NK-92 treated with Interleukin-12 subunit alpha and Interleukin-12 subunit beta, amount 100 ng/mL, for 24 hours (cell line): ENCODE data around the gene HMX1.

Source experiments
- DNase-seq: peaks from one replicate; lab custom pipeline; 2025; lab: John Stamatoyannopoulos, UW

HMX1 gene

DNA sequence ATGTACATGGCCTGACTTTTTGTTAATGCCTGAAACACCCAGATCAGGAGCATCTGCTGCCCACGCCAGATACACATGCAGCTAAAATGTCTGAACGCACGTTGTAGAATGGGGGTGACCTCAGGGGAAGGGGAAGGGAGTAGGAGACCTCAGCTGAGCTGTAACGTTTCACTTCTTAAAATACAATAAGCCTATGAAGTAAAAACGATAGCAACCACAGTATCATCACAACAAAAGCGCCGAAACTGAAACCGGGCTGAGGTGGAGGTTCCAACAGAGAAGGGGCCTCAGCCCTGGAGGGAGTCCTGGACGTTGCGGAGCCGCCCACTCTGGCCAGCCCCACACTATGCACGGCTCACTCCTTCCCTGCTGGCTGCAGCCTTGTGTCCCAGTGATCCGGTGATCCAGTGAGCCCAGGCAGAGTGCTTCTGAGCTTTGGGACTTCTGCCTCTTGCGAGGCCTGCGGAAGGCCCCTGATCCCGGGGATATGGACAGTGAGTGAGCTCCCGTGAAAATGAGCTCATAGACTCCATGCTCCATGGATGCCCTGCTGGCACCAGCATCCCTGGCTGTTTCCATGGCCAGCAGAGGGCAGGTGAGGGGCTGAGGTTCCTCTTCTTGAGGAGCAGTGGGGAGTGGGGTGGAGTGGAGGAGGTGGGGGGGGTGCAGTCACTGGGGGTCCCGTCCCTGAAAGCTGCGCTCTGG lies 52.0 kb downstream of the HMX1 start:
- no peak for DNase-seq

DNA sequence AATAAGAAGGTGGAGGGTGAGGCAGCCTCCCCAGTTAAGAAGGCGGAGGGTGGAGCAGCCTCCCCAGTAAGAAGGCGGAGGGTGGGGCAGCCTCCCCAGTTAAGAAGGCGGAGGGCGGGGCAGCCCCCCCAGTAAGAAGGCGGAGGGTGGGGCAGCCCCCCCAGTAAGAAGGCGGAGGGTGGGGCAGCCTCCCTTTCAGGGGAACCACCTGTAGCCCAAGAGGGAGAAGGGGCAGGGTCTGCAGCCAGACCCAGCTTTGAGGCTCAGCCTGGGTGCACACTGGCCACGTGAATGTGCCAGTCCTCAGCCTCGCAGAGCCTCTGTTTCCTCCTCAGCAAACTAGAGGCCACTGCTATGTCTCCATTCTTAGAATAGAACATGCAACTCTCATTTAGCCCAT lies 52.6 kb downstream of the HMX1 start:
- no peak for DNase-seq

DNA sequence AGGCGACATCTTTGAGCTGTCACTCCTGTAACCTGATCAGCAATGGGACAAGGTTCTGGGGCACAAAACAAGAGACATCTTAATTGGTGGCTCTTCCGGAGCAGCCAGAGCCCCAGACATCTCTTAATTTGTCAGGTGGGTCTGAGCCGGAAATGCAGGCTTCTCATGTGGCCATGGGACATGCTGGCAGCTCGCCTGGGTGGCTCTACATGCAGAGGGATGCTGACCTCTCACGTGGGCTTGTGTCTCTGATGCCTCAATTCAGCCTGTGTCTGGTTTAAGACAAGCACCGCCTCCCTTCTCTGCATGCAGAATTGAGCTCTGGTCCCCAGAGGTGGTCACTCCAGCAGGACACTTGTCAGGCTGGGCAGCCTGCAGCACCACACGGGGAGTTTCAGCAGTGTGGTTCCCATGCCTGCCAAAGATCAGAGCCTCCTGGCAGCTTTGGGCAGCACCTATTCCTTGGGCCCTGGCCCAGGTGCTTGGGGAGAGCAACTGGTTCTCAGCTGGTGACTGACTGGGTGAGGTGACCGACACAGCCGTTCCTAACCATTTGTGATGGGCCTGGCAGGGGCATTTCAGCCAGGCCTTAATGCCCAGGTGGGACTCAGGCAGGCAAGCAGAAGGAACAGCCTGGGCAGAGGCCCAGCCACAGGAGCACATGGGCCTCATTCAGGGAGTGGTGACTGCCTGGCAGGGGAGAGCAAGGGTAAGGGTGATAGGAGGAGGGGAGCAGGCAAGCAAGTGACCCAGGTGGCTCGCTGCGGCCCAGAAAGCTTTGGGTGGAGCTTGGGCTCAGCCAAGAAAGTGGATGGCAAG lies 53.4 kb downstream of the HMX1 start:
- DNase-seq: no peak

DNA sequence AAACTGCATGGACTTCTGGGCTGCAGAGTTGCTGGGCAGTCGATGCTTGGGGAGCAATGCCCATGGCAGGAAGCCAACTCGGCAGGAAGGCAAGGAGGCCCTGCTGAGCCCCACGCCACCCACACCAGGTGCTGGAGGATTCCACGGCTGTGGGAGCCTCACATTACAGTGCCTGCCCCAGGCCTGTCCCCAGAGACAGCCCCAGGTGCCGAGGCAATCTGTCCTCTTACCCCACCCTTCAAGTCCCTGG lies 53.9 kb downstream of the HMX1 start:
- DNase-seq: no peak

DNA sequence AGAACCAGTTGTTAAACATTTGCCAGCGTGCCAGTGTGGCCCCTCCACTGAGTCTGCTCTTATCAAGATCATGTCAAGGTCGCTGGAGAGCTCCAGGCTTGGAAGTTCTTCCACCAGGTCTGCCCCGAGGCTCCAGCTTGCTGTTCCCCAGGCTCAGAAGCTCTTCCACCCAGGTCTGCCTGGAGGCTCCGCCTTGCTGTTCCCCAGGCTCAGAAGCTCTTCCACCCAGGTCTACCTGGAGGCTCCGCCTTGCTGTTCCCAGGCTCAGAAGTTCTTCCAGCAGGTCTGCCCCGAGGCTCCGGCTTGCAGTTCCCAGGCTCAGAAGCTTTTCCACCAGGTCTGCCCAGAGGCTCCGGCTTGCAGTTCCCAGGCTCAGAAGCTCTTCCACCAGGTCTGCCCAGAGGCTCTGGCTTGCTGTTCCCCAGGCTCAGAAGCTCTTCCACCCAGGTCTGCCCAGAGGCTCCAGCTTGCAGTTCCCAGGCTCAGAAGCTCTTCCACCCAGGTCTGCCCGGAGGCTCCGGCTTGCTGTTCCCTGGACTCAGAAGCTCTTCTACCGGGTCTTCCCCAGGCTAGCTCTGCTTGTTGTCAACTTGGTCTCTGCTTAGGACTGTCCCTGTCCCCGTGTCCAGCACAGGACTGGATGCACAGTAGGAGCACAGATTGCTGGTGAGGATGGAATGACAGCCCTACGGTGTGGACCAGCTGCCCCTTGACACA lies 54.4 kb downstream of the HMX1 start:
- DNase-seq: no peak
